H1 (cell line): ENCODE measurements around the gene CD28.

ENCODE experiments used
- CBX8 ChIP-seq: fragments of 300-800, 300-1000 bp; sonication (generic); IDR thresholded peaks from 2 replicates; pipeline ENCODE4 v1.7.1; 2016; ENCODE audit warnings: low read depth, low read length, borderline replicate concordance
- CEBPB ChIP-seq: IDR thresholded peaks from 2 replicates; pipeline ENCODE4 v1.6.1; 2012; ENCODE audit warnings: low read depth, low read length
- CTCF ChIP-seq, 3 experiments: IDR thresholded peaks; 1 replicate in 2 of 3; 2 replicates in 1 of 3; pipeline versions ENCODE4 v1.5.1 to v1.6.1; 2011; ENCODE audit warnings: low read length in 3 of 3, mild to moderate bottlenecking in 3 of 3, inconsistent platforms in 2 of 3, low read depth in 1 of 3, moderate library complexity in 1 of 3; ENCODE audit not compliant: insufficient read depth in 1 of 3; ENCODE audit errors: control extremely low read depth in 1 of 3
- GABPA ChIP-seq: IDR thresholded peaks from 2 replicates; pipeline ENCODE4 v1.6.1; 2011; ENCODE audit warnings: mild to moderate bottlenecking, low read length, moderate library complexity, borderline replicate concordance; ENCODE audit not compliant: insufficient read depth
- SP1 ChIP-seq: IDR thresholded peaks from 2 replicates; pipeline ENCODE4 v1.6.1; 2011; ENCODE audit warnings: low read depth, low read length

- no peak for TF ChIP-seq CBX8
- no peak for TF ChIP-seq CTCF (IDR thresholded peaks at IDR 0.05; ENCODE audit: control extremely low read depth in 1 of 3, insufficient read depth in 1 of 3, low read depth in 1 of 3, low read length in 3 of 3)
- TF ChIP-seq SP1: no peak
- no peak for TF ChIP-seq GABPA
- TF ChIP-seq CEBPB: no peak
These were observed 32.5 kb upstream of the CD28 start for GRCh38 chr2:203673933-203674332.
